Adrenal gland (tissue), 5 donors: ENCODE results near the gene CDYL2.

Source experiments
- POLR2A ChIP-seq, 2 donors: fragments of 450-650 bp; IDR thresholded peaks; one replicate each; pipeline ENCODE4 v1.6.1; 2017; ENCODE audit warnings: antibody characterized with exemption in 2 of 2, mild to moderate bottlenecking in 2 of 2, moderate library complexity in 1 of 2
- TF ChIP-seq, protein P1 (sequence below), 6 experiments: fragments of 450-650 bp in 4 of 6; fragments of 200-600 bp in 2 of 6; sonication (generic) in 1 of 6; IDR thresholded peaks; 1 replicate in 5 of 6; 2 replicates in 1 of 6; pipeline versions ENCODE4 v1.5.1 to v1.8.0; 2016 to 2021; ENCODE audit warnings: antibody characterized with exemption in 6 of 6, mild to moderate bottlenecking in 2 of 6, moderate library complexity in 1 of 6
- donor health status: DM: no; HTN: no; CAD: no.

GRCh38 chr16:80784951-80785350 lies 19.4 kb downstream of the CDYL2 start:
- TF ChIP-seq, protein P1, sequence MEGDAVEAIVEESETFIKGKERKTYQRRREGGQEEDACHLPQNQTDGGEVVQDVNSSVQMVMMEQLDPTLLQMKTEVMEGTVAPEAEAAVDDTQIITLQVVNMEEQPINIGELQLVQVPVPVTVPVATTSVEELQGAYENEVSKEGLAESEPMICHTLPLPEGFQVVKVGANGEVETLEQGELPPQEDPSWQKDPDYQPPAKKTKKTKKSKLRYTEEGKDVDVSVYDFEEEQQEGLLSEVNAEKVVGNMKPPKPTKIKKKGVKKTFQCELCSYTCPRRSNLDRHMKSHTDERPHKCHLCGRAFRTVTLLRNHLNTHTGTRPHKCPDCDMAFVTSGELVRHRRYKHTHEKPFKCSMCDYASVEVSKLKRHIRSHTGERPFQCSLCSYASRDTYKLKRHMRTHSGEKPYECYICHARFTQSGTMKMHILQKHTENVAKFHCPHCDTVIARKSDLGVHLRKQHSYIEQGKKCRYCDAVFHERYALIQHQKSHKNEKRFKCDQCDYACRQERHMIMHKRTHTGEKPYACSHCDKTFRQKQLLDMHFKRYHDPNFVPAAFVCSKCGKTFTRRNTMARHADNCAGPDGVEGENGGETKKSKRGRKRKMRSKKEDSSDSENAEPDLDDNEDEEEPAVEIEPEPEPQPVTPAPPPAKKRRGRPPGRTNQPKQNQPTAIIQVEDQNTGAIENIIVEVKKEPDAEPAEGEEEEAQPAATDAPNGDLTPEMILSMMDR (IDR thresholded peaks at IDR 0.05): no peak
- TF ChIP-seq POLR2A (IDR thresholded peaks at IDR 0.05): no peak
